ENCODE results near the gene ZBTB17. TPM values are rescaled to one million over a fixed set of nuclear protein-coding genes. Genes with fewer than 3 reads are reported as not detected.

The ZBTB17 gene
- total RNA-seq, 1 experiment from 2014 or later, result 41.6 TPM

DNA sequence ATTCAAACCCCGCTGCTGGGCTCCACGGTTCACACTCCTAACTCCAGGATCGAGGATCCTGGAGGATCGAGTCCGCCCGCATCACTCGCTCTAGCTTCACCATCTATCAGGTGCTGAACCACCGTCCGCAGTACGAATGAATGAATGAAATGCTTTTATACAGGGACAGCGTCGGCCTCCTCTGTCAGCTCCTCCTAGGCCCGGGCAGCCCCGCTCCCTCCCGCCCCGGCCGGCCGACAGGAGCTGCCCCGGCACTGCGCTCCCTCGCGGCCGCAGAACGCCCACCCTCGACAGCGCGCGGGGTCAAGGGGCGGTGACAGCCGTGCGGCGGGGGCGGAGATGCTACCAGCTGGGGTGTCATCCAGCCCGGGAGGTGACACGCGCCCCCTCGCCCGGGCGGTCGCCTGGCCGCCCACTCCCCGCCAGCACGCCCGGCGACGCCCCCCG, 520 bp downstream of the ZBTB17 start:
- TF ChIP-seq, protein P1, sequence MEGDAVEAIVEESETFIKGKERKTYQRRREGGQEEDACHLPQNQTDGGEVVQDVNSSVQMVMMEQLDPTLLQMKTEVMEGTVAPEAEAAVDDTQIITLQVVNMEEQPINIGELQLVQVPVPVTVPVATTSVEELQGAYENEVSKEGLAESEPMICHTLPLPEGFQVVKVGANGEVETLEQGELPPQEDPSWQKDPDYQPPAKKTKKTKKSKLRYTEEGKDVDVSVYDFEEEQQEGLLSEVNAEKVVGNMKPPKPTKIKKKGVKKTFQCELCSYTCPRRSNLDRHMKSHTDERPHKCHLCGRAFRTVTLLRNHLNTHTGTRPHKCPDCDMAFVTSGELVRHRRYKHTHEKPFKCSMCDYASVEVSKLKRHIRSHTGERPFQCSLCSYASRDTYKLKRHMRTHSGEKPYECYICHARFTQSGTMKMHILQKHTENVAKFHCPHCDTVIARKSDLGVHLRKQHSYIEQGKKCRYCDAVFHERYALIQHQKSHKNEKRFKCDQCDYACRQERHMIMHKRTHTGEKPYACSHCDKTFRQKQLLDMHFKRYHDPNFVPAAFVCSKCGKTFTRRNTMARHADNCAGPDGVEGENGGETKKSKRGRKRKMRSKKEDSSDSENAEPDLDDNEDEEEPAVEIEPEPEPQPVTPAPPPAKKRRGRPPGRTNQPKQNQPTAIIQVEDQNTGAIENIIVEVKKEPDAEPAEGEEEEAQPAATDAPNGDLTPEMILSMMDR (IDR thresholded peaks at IDR 0.05), result no peak; the same call in 1 of the 2 replicates
- no peak for TF ChIP-seq POLR2AphosphoS5 (IDR thresholded peaks at IDR 0.05; ENCODE audit: low read depth, low read length)
- TF ChIP-seq, protein P2, sequence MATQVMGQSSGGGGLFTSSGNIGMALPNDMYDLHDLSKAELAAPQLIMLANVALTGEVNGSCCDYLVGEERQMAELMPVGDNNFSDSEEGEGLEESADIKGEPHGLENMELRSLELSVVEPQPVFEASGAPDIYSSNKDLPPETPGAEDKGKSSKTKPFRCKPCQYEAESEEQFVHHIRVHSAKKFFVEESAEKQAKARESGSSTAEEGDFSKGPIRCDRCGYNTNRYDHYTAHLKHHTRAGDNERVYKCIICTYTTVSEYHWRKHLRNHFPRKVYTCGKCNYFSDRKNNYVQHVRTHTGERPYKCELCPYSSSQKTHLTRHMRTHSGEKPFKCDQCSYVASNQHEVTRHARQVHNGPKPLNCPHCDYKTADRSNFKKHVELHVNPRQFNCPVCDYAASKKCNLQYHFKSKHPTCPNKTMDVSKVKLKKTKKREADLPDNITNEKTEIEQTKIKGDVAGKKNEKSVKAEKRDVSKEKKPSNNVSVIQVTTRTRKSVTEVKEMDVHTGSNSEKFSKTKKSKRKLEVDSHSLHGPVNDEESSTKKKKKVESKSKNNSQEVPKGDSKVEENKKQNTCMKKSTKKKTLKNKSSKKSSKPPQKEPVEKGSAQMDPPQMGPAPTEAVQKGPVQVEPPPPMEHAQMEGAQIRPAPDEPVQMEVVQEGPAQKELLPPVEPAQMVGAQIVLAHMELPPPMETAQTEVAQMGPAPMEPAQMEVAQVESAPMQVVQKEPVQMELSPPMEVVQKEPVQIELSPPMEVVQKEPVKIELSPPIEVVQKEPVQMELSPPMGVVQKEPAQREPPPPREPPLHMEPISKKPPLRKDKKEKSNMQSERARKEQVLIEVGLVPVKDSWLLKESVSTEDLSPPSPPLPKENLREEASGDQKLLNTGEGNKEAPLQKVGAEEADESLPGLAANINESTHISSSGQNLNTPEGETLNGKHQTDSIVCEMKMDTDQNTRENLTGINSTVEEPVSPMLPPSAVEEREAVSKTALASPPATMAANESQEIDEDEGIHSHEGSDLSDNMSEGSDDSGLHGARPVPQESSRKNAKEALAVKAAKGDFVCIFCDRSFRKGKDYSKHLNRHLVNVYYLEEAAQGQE (IDR thresholded peaks at IDR 0.05; ENCODE audit: insufficient read depth in 1 of 2, low read depth in 2 of 2, low read length in 1 of 2), result no peak
- no peaks in the 10 kb centered on the region for H3K36me3 ChIP-seq (ENCODE audit: control insufficient read depth, insufficient read depth, low read length)
- no peaks in the 10 kb centered on the region for H3K9me3 ChIP-seq (ENCODE audit: control insufficient read depth, insufficient read depth, low read depth, low read length)
- peak overlapping the region; percentile 82 for H3K27ac ChIP-seq (ENCODE audit: low read length)
- intact Hi-C loops (cut with micrococcal nuclease; ENCODE audit: unreplicated experiment) (no loop called here), in situ Hi-C loops (cut with HindIII; ENCODE audit: low pct_unique_long_range_greater_than_20kb, low sequenced_read_pairs) (no loop called here)
- H3K27me3 ChIP-seq (ENCODE audit: control insufficient read depth, insufficient read depth, low read length), result no peaks in the 10 kb centered on the region
- peak overlapping the region; percentile 62 to 63 for H3K4me3 ChIP-seq (ENCODE audit: low read depth in 2 of 2, low read length in 2 of 2)
- ChIA-PET POLR2A (no interaction called here), CTCF (interaction anchor here (0.6 kb wide), 1 partner anchor 117 kb away, joined by 3 read pairs; no protein-coding TSS in a partner anchor)
- DNase-seq (ENCODE audit: low read depth, low spot score), result no peak
- peaks cover 10% of the 10 kb centered on the region for H3K4me1 ChIP-seq (ENCODE audit: control insufficient read depth, insufficient read depth, low read length)
- peak; percentile 91 for ATAC-seq
- BruUV-seq (replicated peaks), result no TSS peak

DNA sequence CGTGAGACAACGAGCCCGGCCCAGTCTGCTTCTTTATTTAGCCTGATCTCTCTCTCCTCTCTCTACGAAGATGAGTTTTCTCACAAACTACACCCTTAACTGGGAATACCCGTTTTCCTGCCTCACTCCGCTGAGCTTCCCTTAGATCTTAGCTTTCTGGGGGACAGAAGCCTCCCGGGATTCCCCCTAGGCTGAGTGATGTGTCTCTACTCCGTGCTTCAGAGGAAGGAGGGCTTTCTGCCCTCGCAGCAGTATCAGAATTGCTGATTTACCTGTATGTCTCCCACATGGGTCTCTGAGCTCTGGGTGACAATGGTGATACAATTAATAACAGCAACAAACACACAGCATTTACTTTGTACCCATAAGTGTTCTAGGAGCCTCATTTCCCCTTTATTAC, 1.0 kb downstream of the ZBTB17 start:
- BruUV-seq (replicated peaks), result TSS peak; percentile 84
- DNase-seq (ENCODE audit: low read depth, low spot score) (no peak), ATAC-seq (no peak)
- H3K4me1 ChIP-seq (ENCODE audit: control insufficient read depth, insufficient read depth, low read length), result peaks cover 10% of the 10 kb centered on the region
- H3K4me3 ChIP-seq (ENCODE audit: low read depth in 2 of 2, low read length in 2 of 2), result peak overlapping the region; percentile 62 to 63
- peaks cover 1% of the 10 kb centered on the region; the same call in 1 of the 2 replicates for H3K9me3 ChIP-seq (ENCODE audit: control insufficient read depth, insufficient read depth, low read depth, low read length)
- H3K36me3 ChIP-seq (ENCODE audit: control insufficient read depth, insufficient read depth, low read length), result no peaks in the 10 kb centered on the region
- intact Hi-C loops (cut with micrococcal nuclease; ENCODE audit: unreplicated experiment), result no loop called here
- ChIA-PET POLR2A (no interaction called here), CTCF (interaction anchor here (0.6 kb wide), 1 partner anchor 116 kb away, joined by 3 read pairs; no protein-coding TSS in a partner anchor)
- H3K27me3 ChIP-seq (ENCODE audit: control insufficient read depth, insufficient read depth, low read length), result no peaks in the 10 kb centered on the region
- H3K27ac ChIP-seq (ENCODE audit: low read length), result peak overlapping the region; percentile 82
- TF ChIP-seq SIN3A (IDR thresholded peaks at IDR 0.05; ENCODE audit: borderline replicate concordance, insufficient read depth, low read depth, low read length) (no peak), TCF7L2 (IDR thresholded peaks at IDR 0.05; ENCODE audit: low read depth, low read length) (no peak), POLR2AphosphoS5 (IDR thresholded peaks at IDR 0.05; ENCODE audit: low read depth, low read length) (no peak)
- TF ChIP-seq, protein P1 (IDR thresholded peaks at IDR 0.05), result no peak
- TF ChIP-seq, protein P2 (IDR thresholded peaks at IDR 0.05; ENCODE audit: insufficient read depth in 1 of 2, low read depth in 2 of 2, low read length in 1 of 2), result no peak
- in situ Hi-C loops (cut with HindIII; ENCODE audit: low pct_unique_long_range_greater_than_20kb, low sequenced_read_pairs), result no loop called here

Measured in Panc1 (cell line).